GM23338 (cell line): ENCODE data around the gene TLR6.

ENCODE experiments used
- CTCF ChIP-seq, 2 experiments: fragments of 200-600 bp in 1 of 2; sonication (generic) in 1 of 2; conservative IDR thresholded peaks; 2 replicates each; pipeline versions ENCODE4 v1.5.1 to v1.6.1; 2016 to 2017; ENCODE audit warnings: antibody characterized with exemption in 2 of 2, low read depth in 2 of 2, mild to moderate bottlenecking in 2 of 2, moderate library complexity in 1 of 2
- EZH2 ChIP-seq: fragments of 200-600 bp; sonication (generic); IDR thresholded peaks from one replicate; pipeline ENCODE4 v1.8.0; 2017; ENCODE audit warnings: antibody characterized with exemption, mild to moderate bottlenecking, low read depth; ENCODE audit not compliant: unreplicated experiment
- JUNB ChIP-seq: IDR thresholded peaks from one replicate; pipeline ENCODE4 v1.6.1; 2016; ENCODE audit warnings: antibody characterized with exemption; ENCODE audit not compliant: unreplicated experiment
- REST ChIP-seq: IDR thresholded peaks from one replicate; pipeline ENCODE4 v1.6.1; 2018; ENCODE audit warnings: antibody characterized with exemption; ENCODE audit not compliant: unreplicated experiment

- TF ChIP-seq CTCF (conservative IDR thresholded peaks at IDR 0.05; ENCODE audit: low read depth in 2 of 2) (no peak), REST (no peak), EZH2 (no peak), JUNB (no peak)
These were observed 45.3 kb downstream of the TLR6 start for GRCh38 chr4:38811297-38811696.
